Measurements from ENCODE around the gene NSD1. TPM values are rescaled to one million over a fixed set of nuclear protein-coding genes. Genes with fewer than 3 reads are reported as not detected.

The NSD1 gene
- total and polyA plus RNA-seq, 2 of the 4 experiments (the other 2 are of a cell fraction) = 7.7 to 31.0 TPM

DNA sequence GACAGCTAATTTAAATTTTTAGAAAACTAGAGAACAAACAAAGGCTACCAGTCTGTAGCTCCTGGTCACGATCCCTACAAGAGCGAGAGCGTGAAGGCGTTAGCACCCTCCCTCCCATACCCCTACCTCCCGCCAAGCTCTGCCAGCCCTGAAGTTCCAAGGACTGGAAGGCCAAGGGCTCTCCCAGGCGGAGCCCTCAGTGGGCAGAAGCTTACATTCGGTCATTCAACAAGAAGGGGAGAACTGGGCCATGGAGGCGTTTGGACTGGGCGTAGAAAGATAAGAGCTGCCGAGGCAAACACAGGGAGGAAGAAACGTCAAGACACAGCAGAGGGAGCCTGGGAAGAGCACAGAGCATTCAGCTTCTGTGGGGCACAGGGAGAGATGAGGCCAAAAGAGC is 175.2 kb downstream of the NSD1 start:
- no peak overlapping the region for H3K23ac ChIP-seq (ENCODE audit: low read depth, low read length)
- no peak overlapping the region for H2AK5ac ChIP-seq (ENCODE audit: low read depth, low read length)
- ATAC-seq (ENCODE audit: low read depth) (no peak), DNase-seq (no peak)
- no peaks in the 10 kb centered on the region for H3K9me3 ChIP-seq (ENCODE audit: control insufficient read depth, insufficient read depth, low read length)
- no peak overlapping the region for H3K4ac ChIP-seq (ENCODE audit: low read depth, low read length)
- H3K4me3 ChIP-seq (ENCODE audit: insufficient read depth, low read depth, low read length) = no peak overlapping the region
- H2AK9ac ChIP-seq (replicated peaks; ENCODE audit: low read depth, low read length, poor library complexity) = no peak overlapping the region
- no peak overlapping the region for H3K27ac ChIP-seq (ENCODE audit: insufficient read depth, low read length)
- no peak overlapping the region for H4K8ac ChIP-seq (ENCODE audit: low read depth in 2 of 2, low read length in 2 of 2)
- no peak overlapping the region for H3K18ac ChIP-seq (ENCODE audit: low read depth, low read length)
- no peak overlapping the region for H4K5ac ChIP-seq (ENCODE audit: low read depth, low read length)
- H3K14ac ChIP-seq (replicated peaks; ENCODE audit: low read depth, low read length) = no peak overlapping the region
- dilution Hi-C loops (cut with HindIII; ENCODE audit: low sequenced_read_pairs, unreplicated experiment) (no loop called here), in situ Hi-C loops (cut with MboI; ENCODE audit: low sequenced_read_pairs) (no loop called here), intact Hi-C loops (cut with micrococcal nuclease) (no loop called here)
- TF ChIP-seq, protein P1, sequence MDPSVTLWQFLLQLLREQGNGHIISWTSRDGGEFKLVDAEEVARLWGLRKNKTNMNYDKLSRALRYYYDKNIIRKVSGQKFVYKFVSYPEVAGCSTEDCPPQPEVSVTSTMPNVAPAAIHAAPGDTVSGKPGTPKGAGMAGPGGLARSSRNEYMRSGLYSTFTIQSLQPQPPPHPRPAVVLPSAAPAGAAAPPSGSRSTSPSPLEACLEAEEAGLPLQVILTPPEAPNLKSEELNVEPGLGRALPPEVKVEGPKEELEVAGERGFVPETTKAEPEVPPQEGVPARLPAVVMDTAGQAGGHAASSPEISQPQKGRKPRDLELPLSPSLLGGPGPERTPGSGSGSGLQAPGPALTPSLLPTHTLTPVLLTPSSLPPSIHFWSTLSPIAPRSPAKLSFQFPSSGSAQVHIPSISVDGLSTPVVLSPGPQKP (IDR thresholded peaks at IDR 0.05; ENCODE audit: borderline replicate concordance, low read depth, low read length) = no peak
- TF ChIP-seq CHD1 (IDR thresholded peaks at IDR 0.05; ENCODE audit: low read depth, low read length) = no peak
- no peak for TF ChIP-seq BHLHE40 (IDR thresholded peaks at IDR 0.05; ENCODE audit: low read depth, low read length)
- TF ChIP-seq SMC3 (IDR thresholded peaks at IDR 0.05; ENCODE audit: low read depth, low read length) = no peak
- no peak for TF ChIP-seq CEBPB (IDR thresholded peaks at IDR 0.05; ENCODE audit: low read depth, low read length)
- TF ChIP-seq MXI1 (IDR thresholded peaks at IDR 0.05; ENCODE audit: borderline replicate concordance, low read depth, low read length) = no peak
- TF ChIP-seq MAFK (IDR thresholded peaks at IDR 0.05; ENCODE audit: low read depth, low read length) = no peak
- TF ChIP-seq RCOR1 (IDR thresholded peaks at IDR 0.05; ENCODE audit: insufficient replicate concordance, low read length) = no peak
- TF ChIP-seq, protein P2, sequence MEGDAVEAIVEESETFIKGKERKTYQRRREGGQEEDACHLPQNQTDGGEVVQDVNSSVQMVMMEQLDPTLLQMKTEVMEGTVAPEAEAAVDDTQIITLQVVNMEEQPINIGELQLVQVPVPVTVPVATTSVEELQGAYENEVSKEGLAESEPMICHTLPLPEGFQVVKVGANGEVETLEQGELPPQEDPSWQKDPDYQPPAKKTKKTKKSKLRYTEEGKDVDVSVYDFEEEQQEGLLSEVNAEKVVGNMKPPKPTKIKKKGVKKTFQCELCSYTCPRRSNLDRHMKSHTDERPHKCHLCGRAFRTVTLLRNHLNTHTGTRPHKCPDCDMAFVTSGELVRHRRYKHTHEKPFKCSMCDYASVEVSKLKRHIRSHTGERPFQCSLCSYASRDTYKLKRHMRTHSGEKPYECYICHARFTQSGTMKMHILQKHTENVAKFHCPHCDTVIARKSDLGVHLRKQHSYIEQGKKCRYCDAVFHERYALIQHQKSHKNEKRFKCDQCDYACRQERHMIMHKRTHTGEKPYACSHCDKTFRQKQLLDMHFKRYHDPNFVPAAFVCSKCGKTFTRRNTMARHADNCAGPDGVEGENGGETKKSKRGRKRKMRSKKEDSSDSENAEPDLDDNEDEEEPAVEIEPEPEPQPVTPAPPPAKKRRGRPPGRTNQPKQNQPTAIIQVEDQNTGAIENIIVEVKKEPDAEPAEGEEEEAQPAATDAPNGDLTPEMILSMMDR (conservative IDR thresholded peaks at IDR 0.05; ENCODE audit: low read depth, low read length) = no peak
- no peak for TF ChIP-seq FOS (IDR thresholded peaks at IDR 0.05; ENCODE audit: low read depth, low read length)
- TF ChIP-seq RFX5 (IDR thresholded peaks at IDR 0.05; ENCODE audit: low read depth, low read length) = no peak
- TF ChIP-seq NFE2L2 (IDR thresholded peaks at IDR 0.05; ENCODE audit: low read depth, low read length) = no peak
- TF ChIP-seq, protein P3, sequence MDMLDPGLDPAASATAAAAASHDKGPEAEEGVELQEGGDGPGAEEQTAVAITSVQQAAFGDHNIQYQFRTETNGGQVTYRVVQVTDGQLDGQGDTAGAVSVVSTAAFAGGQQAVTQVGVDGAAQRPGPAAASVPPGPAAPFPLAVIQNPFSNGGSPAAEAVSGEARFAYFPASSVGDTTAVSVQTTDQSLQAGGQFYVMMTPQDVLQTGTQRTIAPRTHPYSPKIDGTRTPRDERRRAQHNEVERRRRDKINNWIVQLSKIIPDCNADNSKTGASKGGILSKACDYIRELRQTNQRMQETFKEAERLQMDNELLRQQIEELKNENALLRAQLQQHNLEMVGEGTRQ (IDR thresholded peaks at IDR 0.05; ENCODE audit: low read depth, low read length) = no peak
- no peak for TF ChIP-seq POLR2A (IDR thresholded peaks at IDR 0.05; ENCODE audit: low read depth, low read length)
- H3K9ac ChIP-seq (ENCODE audit: low read depth, low read length) = no peak overlapping the region
- H2BK5ac ChIP-seq (ENCODE audit: low read depth, low read length, poor library complexity, severe bottlenecking) = no peak overlapping the region
- no peak overlapping the region for H2AFZ ChIP-seq (replicated peaks; ENCODE audit: low read length, poor library complexity)
- H3K27me3 ChIP-seq (ENCODE audit: control insufficient read depth, insufficient read depth, low read length) = no peaks in the 10 kb centered on the region
- no peak overlapping the region for H2BK15ac ChIP-seq (ENCODE audit: low read depth, low read length)
- H3K9me1 ChIP-seq (ENCODE audit: insufficient read depth, low read length) = 0 out of 2 replicates have a peak, but pooled peaks cover 4% of the 10 kb centered on the region
- BruUV-seq (replicated peaks) = no TSS peak
- H3K4me1 ChIP-seq (ENCODE audit: control insufficient read depth, insufficient read depth, low read length) = peaks cover 9% of the 10 kb centered on the region
- H3K4me2 ChIP-seq (ENCODE audit: low read depth, low read length) = no peak overlapping the region
- POLR2A ChIA-PET (ENCODE audit: unreplicated experiment) = no interaction called here
- no peak overlapping the region for H2BK120ac ChIP-seq (ENCODE audit: low read depth, low read length)
- CTCF ChIA-PET = interaction anchor here (1.3 to 1.6 kb wide), 2 partner anchors 71 to 194 kb away, joined by 3 to 5 read pairs; no protein-coding TSS in a partner anchor
- H3K36me3 ChIP-seq (ENCODE audit: control insufficient read depth, insufficient read depth, low read length) = peaks cover 19% of the 10 kb centered on the region
- peaks cover 13 to 70% of the 10 kb centered on the region in 2 experiments; a peak in 3 of 4 replicates for H3K79me1 ChIP-seq (ENCODE audit: low read depth in 1 of 2, low read length in 2 of 2)
- 93% methylated on average over 6 of the region's 11 CpGs; no CpG with 5 or more reads in 1 of the 2 experiments for WGBS, 2 experiments (ENCODE audit: extremely low coverage in 2 of 2, insufficient read length in 1 of 2)
- no peak overlapping the region for H3K56ac ChIP-seq (ENCODE audit: extremely low read depth, insufficient read depth, low read length)
- H4K91ac ChIP-seq (ENCODE audit: insufficient read depth, low read depth, low read length) = no peak overlapping the region
- peaks cover 48% of the 10 kb centered on the region for H4K20me1 ChIP-seq (ENCODE audit: insufficient read depth, low read length)
- H2BK20ac ChIP-seq (ENCODE audit: low read depth, low read length) = no peak overlapping the region

Data from IMR-90 (cell line).